Measurements from ENCODE around the gene GPR18. TPM values are rescaled to one million over a fixed set of nuclear protein-coding genes. Genes with fewer than 3 reads are reported as not detected.

GPR18 gene
- total RNA-seq, 1 donor from 2014 or later = not detected

- DNase-seq (ENCODE audit: low read depth in 2 of 2) = no peak
These were observed 50.0 kb downstream of the GPR18 start for GRCh38 chr13:99208185-99208584.

GRCh38 chr13:99207511-99207910, 50.7 kb downstream of the GPR18 start:
- no peak for DNase-seq (ENCODE audit: low read depth in 2 of 2)

GRCh38 chr13:99206873-99207272, 51.3 kb downstream of the GPR18 start:
- DNase-seq (ENCODE audit: low read depth in 2 of 2) = no peak

- DNase-seq (ENCODE audit: low read depth in 2 of 2) = no peak
These were observed 52.0 kb downstream of the GPR18 start for GRCh38 chr13:99206226-99206625.

- DNase-seq (ENCODE audit: low read depth in 2 of 2) = no peak
These were observed 52.5 kb downstream of the GPR18 start for GRCh38 chr13:99205621-99206220.

Other genes starting within 250 kb of the GPR18 start
- 25.8 and 33.9 TPM in 2 replicates for gene UBAC2, start 57.5 kb downstream of the GPR18 start, total RNA-seq
- 1.2 and 1.6 TPM in 2 replicates for gene GPR183, start 49.0 kb upstream of the GPR18 start, total RNA-seq
- 86.9 and 114 TPM in 2 replicates for gene TM9SF2, start 243.1 kb upstream of the GPR18 start, total RNA-seq

Measured in dermis microvascular lymphatic vessel endothelial cell (primary cell).